ENCODE data around the gene PIGU. TPM values are rescaled to one million over a fixed set of nuclear protein-coding genes. Genes with fewer than 3 reads are reported as not detected.

The PIGU gene
- total and polyA plus RNA-seq, 2 of the 13 experiments (the other 11 are each of a cell fraction or from before 2014, with no cell fraction given) = 45.5 to 231 TPM

GRCh38 chr20:34703424-34704176, 26.7 kb upstream of the PIGU start (continued):
- TF ChIP-seq, protein P1, sequence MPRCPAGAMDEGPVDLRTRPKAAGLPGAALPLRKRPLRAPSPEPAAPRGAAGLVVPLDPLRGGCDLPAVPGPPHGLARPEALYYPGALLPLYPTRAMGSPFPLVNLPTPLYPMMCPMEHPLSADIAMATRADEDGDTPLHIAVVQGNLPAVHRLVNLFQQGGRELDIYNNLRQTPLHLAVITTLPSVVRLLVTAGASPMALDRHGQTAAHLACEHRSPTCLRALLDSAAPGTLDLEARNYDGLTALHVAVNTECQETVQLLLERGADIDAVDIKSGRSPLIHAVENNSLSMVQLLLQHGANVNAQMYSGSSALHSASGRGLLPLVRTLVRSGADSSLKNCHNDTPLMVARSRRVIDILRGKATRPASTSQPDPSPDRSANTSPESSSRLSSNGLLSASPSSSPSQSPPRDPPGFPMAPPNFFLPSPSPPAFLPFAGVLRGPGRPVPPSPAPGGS (CRISPR knock-in tag; IDR thresholded peaks at IDR 0.05) = no peak
- TF ChIP-seq FOXO1 (CRISPR knock-in tag; IDR thresholded peaks at IDR 0.05) (no peak; the same call in 1 of the 2 replicates), ZBTB42 (CRISPR knock-in tag; IDR thresholded peaks at IDR 0.05) (no peak), ZNF20 (CRISPR knock-in tag; IDR thresholded peaks at IDR 0.05) (no peak), CSRNP2 (CRISPR knock-in tag; conservative IDR thresholded peaks at IDR 0.05; ENCODE audit: low read depth) (0 out of 2 replicates have a peak, but pooled peaks have one; percentile 59), ZNF460 (CRISPR knock-in tag; IDR thresholded peaks at IDR 0.05; ENCODE audit: borderline replicate concordance) (no peak), ZNF678 (CRISPR knock-in tag; IDR thresholded peaks at IDR 0.05) (0 out of 2 replicates have a peak, but pooled peaks have one; percentile 26), PATZ1 (CRISPR knock-in tag; IDR thresholded peaks at IDR 0.05) (peak; percentile 45), ATM (IDR thresholded peaks at IDR 0.05; ENCODE audit: borderline replicate concordance) (no peak), ZNF256 (CRISPR knock-in tag; conservative IDR thresholded peaks at IDR 0.05) (no peak), ZNF292 (CRISPR knock-in tag; IDR thresholded peaks at IDR 0.05; ENCODE audit: borderline replicate concordance, low read depth) (peak; percentile 73), ZNF747 (CRISPR knock-in tag; IDR thresholded peaks at IDR 0.05; ENCODE audit: borderline replicate concordance) (peak; percentile 71), ZSCAN22 (CRISPR knock-in tag; IDR thresholded peaks at IDR 0.05) (peak; percentile 49; the same call in 1 of the 2 replicates), ZNF224 (CRISPR knock-in tag; IDR thresholded peaks at IDR 0.05) (0 out of 2 replicates have a peak, but pooled peaks have one; percentile 11), ZNF510 (CRISPR knock-in tag; IDR thresholded peaks at IDR 0.05; ENCODE audit: low read depth) (no peak), MIXL1 (CRISPR knock-in tag; IDR thresholded peaks at IDR 0.05) (peak; percentile 75; the same call in 1 of the 2 replicates), CEBPB (IDR thresholded peaks at IDR 0.05; ENCODE audit: borderline replicate concordance, low read depth, low read length) (peak; percentile 53; the same call in 1 of the 2 replicates), YEATS4 (CRISPR knock-in tag; IDR thresholded peaks at IDR 0.05; ENCODE audit: borderline replicate concordance) (no peak), NRL (CRISPR knock-in tag; IDR thresholded peaks at IDR 0.05; ENCODE audit: borderline replicate concordance) (0 out of 2 replicates have a peak, but pooled peaks have one; percentile 61), ZNF263 (CRISPR knock-in tag; IDR thresholded peaks at IDR 0.05) (no peak; the same call in 1 of the 2 replicates), FOSL1 (CRISPR knock-in tag; IDR thresholded peaks at IDR 0.05; ENCODE audit: borderline replicate concordance) (no peak)
- TF ChIP-seq, protein P2, sequence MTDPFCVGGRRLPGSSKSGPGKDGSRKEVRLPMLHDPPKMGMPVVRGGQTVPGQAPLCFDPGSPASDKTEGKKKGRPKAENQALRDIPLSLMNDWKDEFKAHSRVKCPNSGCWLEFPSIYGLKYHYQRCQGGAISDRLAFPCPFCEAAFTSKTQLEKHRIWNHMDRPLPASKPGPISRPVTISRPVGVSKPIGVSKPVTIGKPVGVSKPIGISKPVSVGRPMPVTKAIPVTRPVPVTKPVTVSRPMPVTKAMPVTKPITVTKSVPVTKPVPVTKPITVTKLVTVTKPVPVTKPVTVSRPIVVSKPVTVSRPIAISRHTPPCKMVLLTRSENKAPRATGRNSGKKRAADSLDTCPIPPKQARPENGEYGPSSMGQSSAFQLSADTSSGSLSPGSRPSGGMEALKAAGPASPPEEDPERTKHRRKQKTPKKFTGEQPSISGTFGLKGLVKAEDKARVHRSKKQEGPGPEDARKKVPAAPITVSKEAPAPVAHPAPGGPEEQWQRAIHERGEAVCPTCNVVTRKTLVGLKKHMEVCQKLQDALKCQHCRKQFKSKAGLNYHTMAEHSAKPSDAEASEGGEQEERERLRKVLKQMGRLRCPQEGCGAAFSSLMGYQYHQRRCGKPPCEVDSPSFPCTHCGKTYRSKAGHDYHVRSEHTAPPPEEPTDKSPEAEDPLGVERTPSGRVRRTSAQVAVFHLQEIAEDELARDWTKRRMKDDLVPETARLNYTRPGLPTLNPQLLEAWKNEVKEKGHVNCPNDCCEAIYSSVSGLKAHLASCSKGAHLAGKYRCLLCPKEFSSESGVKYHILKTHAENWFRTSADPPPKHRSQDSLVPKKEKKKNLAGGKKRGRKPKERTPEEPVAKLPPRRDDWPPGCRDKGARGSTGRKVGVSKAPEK (CRISPR knock-in tag; IDR thresholded peaks at IDR 0.05; ENCODE audit: borderline replicate concordance) = peak; percentile 92; the same call in 1 of the 2 replicates
